NCI-H774 (cell line): Measurements from ENCODE around the gene KCNA10.

Experiments
- DNase-seq: peaks from one replicate; lab custom pipeline; 2025; lab: John Stamatoyannopoulos, UW

The KCNA10 gene

GRCh38 chr1:110495926-110496600, 22.9 kb downstream of the KCNA10 start:
- DNase-seq, result peak; percentile 76

DNA sequence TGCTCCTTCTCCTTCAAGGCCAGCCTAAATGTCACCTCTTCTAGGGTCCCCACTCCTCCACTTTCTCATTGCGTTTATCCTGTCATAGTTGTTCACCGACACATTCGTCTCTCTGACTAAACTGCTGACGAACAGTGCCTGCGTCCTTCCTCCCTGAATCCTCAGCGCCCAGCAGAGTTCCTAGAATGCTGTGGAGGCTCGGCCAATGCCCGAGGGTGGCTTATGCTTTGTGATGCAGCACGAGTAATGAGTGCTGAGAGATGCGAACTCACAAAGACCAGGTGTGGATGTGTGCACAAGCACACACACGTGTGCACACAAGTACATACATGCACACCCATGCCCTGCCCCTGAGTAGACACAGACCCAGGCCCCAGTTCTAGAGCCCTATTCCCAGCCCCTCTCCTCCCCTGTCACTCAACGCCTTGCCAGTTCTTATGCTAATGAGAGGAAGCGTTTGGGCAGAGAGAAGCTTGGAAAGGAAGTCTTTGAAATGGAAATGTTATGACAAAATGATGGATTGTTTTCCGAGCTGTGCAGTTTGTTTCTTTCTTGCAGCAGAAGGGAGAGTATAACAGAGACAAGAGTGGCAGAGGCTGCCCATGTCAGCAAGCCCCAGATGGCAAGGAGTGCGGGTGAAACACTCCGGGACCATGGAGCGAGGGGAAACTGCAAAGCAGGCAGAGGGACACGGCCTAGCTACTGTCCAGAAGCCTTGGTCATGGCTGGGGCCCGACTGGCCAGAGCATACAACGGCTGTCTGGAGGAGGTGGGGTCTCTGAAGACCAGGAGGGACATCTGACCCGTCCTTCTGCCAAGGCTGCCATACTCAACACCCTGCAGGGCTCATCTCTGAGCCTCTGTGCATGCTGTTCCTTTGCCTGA, 24.2 kb downstream of the KCNA10 start:
- no peak for DNase-seq

GRCh38 chr1:110494036-110494435, 24.9 kb downstream of the KCNA10 start:
- DNase-seq, result no peak

DNA sequence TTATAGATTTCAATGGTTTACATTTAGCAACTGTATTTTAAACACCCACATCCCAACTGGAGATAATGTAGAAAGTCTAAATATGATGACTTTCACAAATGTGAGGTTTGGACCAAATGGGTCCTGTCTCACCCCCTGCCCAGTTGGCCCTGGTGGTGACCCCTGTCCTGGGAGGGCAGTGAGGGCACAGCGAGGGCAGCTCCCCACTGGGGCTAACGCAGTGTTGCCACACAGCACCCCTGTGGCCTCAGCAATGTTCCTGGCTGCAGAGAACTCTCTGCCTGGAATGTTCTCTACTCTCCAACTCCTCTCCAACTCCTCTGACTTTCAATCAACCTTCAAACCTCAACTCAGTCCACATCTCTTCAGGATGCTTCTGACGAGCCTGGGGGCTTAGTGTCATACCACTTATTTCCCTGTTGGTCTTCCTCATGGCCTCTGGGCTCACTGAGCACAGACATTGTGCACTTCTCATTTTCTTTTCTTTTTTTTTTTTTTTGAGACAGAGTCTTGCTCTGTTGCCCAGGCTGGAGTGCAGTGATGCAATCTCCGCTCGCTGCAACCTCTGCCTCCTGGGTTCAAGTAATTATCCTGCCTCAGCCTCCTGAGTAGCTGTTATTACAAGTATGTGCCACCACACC, 25.8 kb downstream of the KCNA10 start:
- DNase-seq, result no peak

GRCh38 chr1:110492573-110492972, 26.4 kb downstream of the KCNA10 start:
- no peak for DNase-seq

DNA sequence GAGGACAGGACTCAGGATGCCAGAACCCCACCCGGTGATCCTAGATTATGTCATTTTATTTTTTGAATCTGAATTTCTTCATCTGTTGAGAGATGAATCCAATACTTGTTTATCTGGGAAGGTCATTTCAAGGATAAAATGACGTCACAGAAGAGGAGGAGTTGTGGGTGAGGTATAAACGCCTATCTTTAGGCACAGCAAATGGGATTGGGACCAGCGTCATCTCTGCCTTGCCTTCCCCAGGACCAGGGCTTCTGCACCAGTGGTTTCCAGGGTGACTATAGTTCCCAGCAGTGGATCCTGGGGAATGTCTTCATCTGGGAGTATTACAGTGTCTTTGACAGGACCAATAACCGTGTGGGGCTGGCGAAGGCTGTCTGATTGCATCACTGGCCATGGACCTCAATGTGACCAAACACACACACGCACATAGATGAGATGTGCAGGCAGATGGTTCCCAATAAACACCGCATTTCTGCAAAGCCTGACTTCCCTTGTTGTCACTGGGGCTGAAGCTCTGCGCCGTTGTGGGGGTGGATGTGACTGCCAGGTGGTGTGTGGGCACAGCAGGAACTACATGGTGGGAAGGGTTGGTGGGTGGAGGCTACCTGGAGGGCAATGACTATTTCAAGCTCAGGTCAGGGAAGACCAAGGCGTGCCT, 28.1 kb downstream of the KCNA10 start:
- DNase-seq, result no peak

GRCh38 chr1:110489973-110490542, 28.9 kb downstream of the KCNA10 start:
- no peak for DNase-seq

DNA sequence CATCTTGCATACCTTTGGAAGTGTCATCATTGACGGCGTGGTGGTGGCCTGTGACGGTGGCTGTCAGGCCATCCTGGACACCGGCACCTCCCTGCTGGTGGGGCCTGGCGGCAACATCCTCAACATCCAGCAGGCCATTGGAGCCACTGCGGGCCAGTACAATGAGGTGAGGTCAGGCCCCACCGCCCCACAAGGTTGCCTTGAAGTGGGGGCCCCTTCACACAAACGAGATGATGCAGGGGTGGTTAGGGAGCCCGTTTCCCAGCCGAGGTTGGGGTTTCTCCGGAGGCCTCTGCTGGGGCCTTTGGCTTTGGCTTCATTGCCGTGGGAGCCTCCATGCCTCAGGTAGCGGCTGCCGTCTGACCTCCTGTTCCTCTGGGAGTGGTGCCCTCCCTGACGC, 29.6 kb downstream of the KCNA10 start:
- no peak for DNase-seq

GRCh38 chr1:110488867-110489266, 30.1 kb downstream of the KCNA10 start:
- DNase-seq, result no peak

- DNase-seq, result no peak
These were observed 30.8 kb downstream of the KCNA10 start for GRCh38 chr1:110488161-110488560.

DNA sequence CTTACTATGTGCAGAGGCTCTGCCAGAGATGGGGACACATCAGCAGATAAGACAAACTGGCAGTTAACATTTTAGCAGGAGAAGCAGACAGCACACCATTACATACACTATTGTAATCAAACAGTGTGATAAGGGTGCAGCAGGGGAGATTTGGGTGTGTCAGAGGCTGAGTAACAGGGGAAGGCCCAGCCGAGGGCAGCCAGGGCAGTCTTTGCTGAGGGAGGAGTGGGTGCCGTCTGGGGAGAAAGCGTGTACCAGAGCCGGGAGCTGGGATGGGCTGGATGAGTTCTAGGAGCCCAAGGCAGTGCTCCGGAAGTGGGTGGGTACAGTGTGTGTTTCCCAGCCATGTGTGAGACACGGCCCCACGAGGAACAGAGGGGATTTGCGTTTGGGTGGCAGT, 31.2 kb downstream of the KCNA10 start:
- DNase-seq, result no peak

GRCh38 chr1:110485725-110486124, 33.2 kb downstream of the KCNA10 start:
- no peak for DNase-seq

- DNase-seq, result no peak
These were observed 34.2 kb downstream of the KCNA10 start for GRCh38 chr1:110484801-110485200.

DNA sequence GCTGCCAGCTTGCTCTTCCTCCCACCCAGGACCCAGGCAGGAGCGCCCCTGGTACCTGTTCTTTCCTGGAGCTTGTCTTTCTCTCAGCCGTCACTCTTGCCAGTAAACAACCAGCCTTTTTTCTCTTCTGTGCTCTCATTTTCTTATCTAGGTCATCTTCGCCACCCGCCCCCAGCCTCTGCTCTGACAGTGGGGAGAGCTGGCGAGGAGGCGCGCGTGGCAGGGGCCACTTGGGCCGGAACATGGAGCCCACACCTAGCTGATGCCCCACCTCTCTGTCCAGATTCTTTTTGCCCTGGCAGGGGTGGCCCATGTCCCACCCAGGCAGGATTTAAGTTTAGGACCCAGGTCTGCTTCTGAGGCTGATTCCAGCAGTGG, 35.7 kb downstream of the KCNA10 start:
- no peak for DNase-seq

DNA sequence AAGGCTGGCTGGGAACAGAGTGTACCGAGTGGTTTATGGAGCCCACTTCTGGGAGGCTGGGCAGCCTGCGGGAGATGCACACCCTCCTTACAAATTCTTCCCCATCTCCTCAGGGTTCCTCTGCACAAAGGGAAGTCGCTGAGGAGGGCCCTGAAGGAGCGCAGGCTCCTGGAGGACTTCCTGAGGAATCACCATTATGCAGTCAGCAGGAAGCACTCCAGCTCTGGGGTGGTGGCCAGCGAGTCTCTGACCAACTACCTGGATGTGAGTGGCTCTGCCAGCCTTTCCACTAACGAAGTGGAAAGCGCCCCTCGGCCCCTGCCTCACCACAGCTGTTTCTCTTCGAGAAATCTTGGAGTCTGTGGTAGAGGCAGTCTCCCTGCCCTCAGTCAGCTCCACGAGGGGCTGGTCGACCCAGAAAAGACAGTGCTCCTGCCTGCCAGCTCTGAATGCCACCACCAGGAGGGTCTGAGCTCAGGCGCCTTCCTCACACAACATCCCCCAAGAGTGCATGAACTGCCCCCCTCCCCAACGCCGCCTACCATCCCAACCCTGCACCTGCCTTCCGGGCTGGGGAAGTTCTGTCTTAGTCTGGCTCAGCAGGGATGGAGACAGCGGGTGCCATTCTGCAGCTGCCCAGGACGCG, 36.2 kb downstream of the KCNA10 start:
- DNase-seq, result no peak

GRCh38 chr1:110481968-110482623, 36.9 kb downstream of the KCNA10 start:
- no peak for DNase-seq

- no peak for DNase-seq
These were observed 38.4 kb downstream of the KCNA10 start for GRCh38 chr1:110480356-110481096.

GRCh38 chr1:110478886-110479285, 40.1 kb downstream of the KCNA10 start:
- no peak for DNase-seq

DNA sequence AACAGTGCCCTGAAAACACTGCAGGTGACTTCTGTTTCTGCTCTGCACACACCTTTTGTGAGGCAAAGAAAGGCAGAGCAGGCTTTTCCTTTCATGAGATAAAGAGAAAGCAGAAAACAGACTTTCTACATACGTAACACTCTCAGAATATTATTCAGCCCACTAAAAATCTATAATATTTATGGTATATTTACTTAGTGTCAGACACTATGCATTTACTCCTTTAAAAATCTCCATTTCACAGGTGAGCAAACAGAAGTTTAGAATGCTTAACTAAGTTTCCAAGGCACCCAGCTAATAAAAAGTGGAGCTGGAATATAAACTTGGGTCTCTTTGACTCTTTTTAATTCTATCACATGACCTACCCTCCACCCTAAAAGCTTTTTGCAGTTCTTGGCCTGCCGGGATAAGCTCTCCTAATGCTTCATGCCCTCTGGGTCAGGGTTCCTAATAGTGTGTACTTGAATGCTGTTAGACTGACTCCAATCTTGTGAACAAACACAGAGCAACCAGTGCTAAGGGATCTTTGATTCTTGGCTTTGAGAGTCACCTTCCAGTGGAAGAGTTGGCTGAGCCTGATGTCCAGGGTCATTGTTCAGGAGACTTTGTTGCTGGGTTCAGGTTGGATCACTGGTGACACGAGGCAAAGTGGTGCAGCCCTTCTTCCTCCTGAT, 40.9 kb downstream of the KCNA10 start:
- no peak for DNase-seq

DNA sequence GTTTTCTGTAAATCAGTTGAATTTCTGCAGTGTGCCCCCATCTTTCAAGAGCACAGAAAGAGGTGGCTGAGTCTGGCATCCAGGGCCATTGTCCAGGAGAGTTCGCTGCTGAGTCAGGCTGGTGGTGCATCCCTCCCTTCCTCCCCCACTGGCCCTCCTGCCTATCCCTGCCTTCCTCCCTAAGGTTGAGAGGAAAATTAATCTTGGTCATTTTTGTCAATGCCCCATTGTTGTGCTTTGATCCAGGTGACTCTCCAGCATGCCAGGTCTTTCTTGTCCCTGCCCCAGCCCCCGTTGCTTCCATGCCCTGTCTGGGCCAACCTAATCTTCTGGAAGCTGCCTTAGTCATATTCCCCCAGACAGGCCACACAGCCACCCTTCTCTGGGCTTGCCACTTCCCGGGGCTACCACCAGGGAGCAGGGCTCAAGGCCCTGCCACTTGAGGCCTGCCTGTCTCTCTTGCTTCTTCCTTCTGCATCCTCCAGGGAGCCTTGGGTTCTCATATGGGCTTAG, 41.5 kb downstream of the KCNA10 start:
- DNase-seq, result no peak
